Measurements from ENCODE around the gene MEGF11.

DNA sequence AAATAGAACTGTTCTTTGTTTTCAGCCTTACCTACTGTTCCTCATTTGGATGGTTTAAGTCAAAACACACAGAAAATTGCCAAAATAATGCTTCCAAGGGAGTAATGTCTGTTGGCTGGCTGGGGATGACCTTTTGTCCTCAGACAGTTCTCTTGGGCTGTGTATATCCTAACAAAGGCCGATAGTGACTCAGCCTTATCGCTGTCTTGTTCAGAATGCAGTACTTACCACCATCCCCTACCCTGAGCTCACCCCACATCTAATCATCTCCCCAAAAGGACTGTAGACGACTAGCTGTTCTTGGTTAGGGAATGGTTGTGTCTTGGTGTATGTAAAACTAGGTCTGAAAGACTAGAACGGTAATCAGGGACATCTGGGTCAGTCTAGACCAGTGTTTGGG lies 349.2 kb downstream of the MEGF11 start:
- TF ChIP-seq, protein P1, sequence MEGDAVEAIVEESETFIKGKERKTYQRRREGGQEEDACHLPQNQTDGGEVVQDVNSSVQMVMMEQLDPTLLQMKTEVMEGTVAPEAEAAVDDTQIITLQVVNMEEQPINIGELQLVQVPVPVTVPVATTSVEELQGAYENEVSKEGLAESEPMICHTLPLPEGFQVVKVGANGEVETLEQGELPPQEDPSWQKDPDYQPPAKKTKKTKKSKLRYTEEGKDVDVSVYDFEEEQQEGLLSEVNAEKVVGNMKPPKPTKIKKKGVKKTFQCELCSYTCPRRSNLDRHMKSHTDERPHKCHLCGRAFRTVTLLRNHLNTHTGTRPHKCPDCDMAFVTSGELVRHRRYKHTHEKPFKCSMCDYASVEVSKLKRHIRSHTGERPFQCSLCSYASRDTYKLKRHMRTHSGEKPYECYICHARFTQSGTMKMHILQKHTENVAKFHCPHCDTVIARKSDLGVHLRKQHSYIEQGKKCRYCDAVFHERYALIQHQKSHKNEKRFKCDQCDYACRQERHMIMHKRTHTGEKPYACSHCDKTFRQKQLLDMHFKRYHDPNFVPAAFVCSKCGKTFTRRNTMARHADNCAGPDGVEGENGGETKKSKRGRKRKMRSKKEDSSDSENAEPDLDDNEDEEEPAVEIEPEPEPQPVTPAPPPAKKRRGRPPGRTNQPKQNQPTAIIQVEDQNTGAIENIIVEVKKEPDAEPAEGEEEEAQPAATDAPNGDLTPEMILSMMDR (IDR thresholded peaks at IDR 0.05) = no peak
- no peak for TF ChIP-seq POLR2AphosphoS5 (IDR thresholded peaks at IDR 0.05; ENCODE audit: low read depth, low read length)
- TF ChIP-seq, protein P2, sequence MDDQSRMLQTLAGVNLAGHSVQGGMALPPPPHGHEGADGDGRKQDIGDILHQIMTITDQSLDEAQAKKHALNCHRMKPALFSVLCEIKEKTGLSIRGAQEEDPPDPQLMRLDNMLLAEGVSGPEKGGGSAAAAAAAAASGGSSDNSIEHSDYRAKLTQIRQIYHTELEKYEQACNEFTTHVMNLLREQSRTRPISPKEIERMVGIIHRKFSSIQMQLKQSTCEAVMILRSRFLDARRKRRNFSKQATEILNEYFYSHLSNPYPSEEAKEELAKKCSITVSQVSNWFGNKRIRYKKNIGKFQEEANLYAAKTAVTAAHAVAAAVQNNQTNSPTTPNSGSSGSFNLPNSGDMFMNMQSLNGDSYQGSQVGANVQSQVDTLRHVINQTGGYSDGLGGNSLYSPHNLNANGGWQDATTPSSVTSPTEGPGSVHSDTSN (IDR thresholded peaks at IDR 0.05) = no peak
- TF ChIP-seq RCOR1 (IDR thresholded peaks at IDR 0.05; ENCODE audit: low read length) = no peak
